ENCODE measurements around the gene EWSR1.
A peak's percentile ranks its signal among the peaks of the same experiment; 100 is the strongest.

Gene EWSR1

GRCh38 chr22:29268511-29269229, 602 bp downstream of the EWSR1 start:
- Histone ChIP-seq H3K9ac (ENCODE audit: low read depth, low read length) (peak overlapping the region; percentile 97), H3K27ac (ENCODE audit: low read length) (peak overlapping the region; percentile 100), H3K4me3 (ENCODE audit: low read depth in 1 of 2, low read length in 2 of 2) (peak overlapping the region; percentile 67 to 86), H3K36me3 (ENCODE audit: insufficient read depth, low read length) (peaks cover 83% of the 10 kb centered on the region), H4K20me1 (ENCODE audit: insufficient read depth, low read length) (peaks cover 62% of the 10 kb centered on the region), H3K4me1 (ENCODE audit: insufficient read depth, low read length) (peaks cover 61% of the 10 kb centered on the region), H3K4me2 (ENCODE audit: insufficient read depth, low read length) (peak overlapping the region; percentile 74), H3K79me2 (ENCODE audit: insufficient read depth, low read length) (peaks cover 86% of the 10 kb centered on the region), H3K27me3 (ENCODE audit: insufficient read depth, low read length, poor library complexity) (no peaks in the 10 kb centered on the region), H3K9me3 (ENCODE audit: insufficient read depth, low read length, severe bottlenecking) (no peaks in the 10 kb centered on the region), H2AFZ (ENCODE audit: low read depth, low read length) (peak overlapping the region; percentile 94)
- ATAC-seq (ENCODE audit: insufficient read depth, low read depth): peak; percentile 12
- TF ChIP-seq, protein P1, sequence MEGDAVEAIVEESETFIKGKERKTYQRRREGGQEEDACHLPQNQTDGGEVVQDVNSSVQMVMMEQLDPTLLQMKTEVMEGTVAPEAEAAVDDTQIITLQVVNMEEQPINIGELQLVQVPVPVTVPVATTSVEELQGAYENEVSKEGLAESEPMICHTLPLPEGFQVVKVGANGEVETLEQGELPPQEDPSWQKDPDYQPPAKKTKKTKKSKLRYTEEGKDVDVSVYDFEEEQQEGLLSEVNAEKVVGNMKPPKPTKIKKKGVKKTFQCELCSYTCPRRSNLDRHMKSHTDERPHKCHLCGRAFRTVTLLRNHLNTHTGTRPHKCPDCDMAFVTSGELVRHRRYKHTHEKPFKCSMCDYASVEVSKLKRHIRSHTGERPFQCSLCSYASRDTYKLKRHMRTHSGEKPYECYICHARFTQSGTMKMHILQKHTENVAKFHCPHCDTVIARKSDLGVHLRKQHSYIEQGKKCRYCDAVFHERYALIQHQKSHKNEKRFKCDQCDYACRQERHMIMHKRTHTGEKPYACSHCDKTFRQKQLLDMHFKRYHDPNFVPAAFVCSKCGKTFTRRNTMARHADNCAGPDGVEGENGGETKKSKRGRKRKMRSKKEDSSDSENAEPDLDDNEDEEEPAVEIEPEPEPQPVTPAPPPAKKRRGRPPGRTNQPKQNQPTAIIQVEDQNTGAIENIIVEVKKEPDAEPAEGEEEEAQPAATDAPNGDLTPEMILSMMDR (IDR thresholded peaks at IDR 0.05; ENCODE audit: borderline replicate concordance, extremely low read depth, low read length, poor library complexity, severe bottlenecking): no peak
- TF ChIP-seq EZH2 (IDR thresholded peaks at IDR 0.05; ENCODE audit: borderline replicate concordance, low read depth, low read length, severe bottlenecking): no peak
- no peak for DNase-seq

DNA sequence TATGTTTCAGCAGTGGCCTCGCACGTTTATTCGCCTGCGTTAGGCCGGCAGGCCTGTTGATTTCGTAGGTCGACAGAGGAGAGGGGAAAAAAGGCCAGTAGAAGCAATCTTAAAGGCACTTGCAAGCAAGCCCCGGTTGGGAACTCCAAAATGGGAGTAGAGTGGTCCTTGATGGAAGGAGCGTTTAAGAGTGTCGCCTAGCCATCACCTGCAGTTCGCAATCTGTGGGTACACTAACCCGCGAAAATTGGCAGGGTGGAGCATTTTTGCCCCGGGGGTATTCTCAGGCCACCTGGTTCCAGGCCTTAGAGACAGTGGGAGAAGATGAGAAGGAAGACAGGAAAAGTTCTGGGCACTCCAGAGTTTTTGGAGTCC, 1.1 kb downstream of the EWSR1 start:
- TF ChIP-seq, protein P1 (IDR thresholded peaks at IDR 0.05; ENCODE audit: borderline replicate concordance, extremely low read depth, low read length, poor library complexity, severe bottlenecking): no peak
- TF ChIP-seq EZH2 (IDR thresholded peaks at IDR 0.05; ENCODE audit: borderline replicate concordance, low read depth, low read length, severe bottlenecking): no peak
- Histone ChIP-seq H3K9me3 (ENCODE audit: insufficient read depth, low read length, severe bottlenecking) (no peaks in the 10 kb centered on the region), H3K4me1 (ENCODE audit: insufficient read depth, low read length) (peaks cover 61% of the 10 kb centered on the region), H4K20me1 (ENCODE audit: insufficient read depth, low read length) (peaks cover 67% of the 10 kb centered on the region), H3K9ac (ENCODE audit: low read depth, low read length) (peak overlapping the region; percentile 97), H3K36me3 (ENCODE audit: insufficient read depth, low read length) (peaks cover 83% of the 10 kb centered on the region), H3K27me3 (ENCODE audit: insufficient read depth, low read length, poor library complexity) (no peaks in the 10 kb centered on the region), H3K4me3 (ENCODE audit: low read depth in 1 of 2, low read length in 2 of 2) (peak overlapping the region; percentile 67 to 86), H3K79me2 (ENCODE audit: insufficient read depth, low read length) (peaks cover 91% of the 10 kb centered on the region), H3K27ac (ENCODE audit: low read length) (peak overlapping the region; percentile 100), H2AFZ (ENCODE audit: low read depth, low read length) (no peak overlapping the region), H3K4me2 (ENCODE audit: insufficient read depth, low read length) (peak overlapping the region; percentile 74)
- DNase-seq (no peak), ATAC-seq (ENCODE audit: insufficient read depth, low read depth) (no peak)

DNA sequence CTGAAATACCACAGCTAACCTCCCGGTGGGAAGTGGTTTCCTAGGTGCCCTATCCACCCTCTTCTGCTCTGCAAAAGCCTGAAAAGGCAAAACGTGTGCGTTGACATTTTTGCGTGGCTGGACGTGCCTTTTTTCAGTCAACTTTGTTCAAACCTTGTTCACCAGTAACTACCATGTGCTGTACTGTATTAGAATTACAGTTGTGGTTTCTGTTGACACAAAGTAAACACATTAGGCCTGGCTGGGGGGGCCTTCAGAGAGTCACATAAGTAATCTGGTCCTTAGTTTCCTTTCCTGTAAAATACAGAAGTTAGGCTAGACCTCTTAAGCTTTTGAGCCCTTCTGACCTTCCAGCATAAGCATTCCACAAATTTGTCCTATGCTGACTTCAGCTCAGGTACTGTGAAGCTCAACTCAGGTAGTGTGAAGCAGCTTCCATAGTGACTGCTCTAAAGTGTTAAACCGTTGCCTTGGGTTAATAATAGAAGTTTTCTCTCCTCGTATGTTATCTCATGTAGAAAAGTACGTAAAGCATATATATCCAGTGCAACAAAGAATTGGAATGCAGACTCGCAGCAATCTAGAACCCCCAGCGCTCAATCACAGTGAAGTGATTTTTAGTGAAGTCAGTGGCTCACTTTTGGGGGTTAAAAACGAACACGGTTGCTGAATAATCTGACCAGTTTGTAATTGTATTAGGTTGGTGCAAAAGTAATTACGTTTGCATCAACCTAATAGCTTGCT, 1.8 kb downstream of the EWSR1 start:
- Histone ChIP-seq H2AFZ (ENCODE audit: low read depth, low read length) (no peak overlapping the region), H3K36me3 (ENCODE audit: insufficient read depth, low read length) (peaks cover 85% of the 10 kb centered on the region), H3K4me3 (ENCODE audit: low read depth in 1 of 2, low read length in 2 of 2) (peak overlapping the region; percentile 67 to 86; a peak in 3 of 4 replicates), H3K27me3 (ENCODE audit: insufficient read depth, low read length, poor library complexity) (no peaks in the 10 kb centered on the region), H3K4me2 (ENCODE audit: insufficient read depth, low read length) (peak overlapping the region; percentile 74), H3K27ac (ENCODE audit: low read length) (peak overlapping the region; percentile 100), H4K20me1 (ENCODE audit: insufficient read depth, low read length) (peaks cover 74% of the 10 kb centered on the region), H3K79me2 (ENCODE audit: insufficient read depth, low read length) (peaks cover 98% of the 10 kb centered on the region), H3K9me3 (ENCODE audit: insufficient read depth, low read length, severe bottlenecking) (no peaks in the 10 kb centered on the region), H3K9ac (ENCODE audit: low read depth, low read length) (peak overlapping the region; percentile 97), H3K4me1 (ENCODE audit: insufficient read depth, low read length) (peaks cover 61% of the 10 kb centered on the region)
- DNase-seq: no peak
- TF ChIP-seq, protein P1 (IDR thresholded peaks at IDR 0.05; ENCODE audit: borderline replicate concordance, extremely low read depth, low read length, poor library complexity, severe bottlenecking): no peak
- TF ChIP-seq EZH2 (IDR thresholded peaks at IDR 0.05; ENCODE audit: borderline replicate concordance, low read depth, low read length, severe bottlenecking): no peak
- no peak for ATAC-seq (ENCODE audit: insufficient read depth, low read depth)

Data from DND-41 (cell line).